Transverse colon (tissue), 4 donors: ENCODE data around the gene WASL.

ENCODE experiments used
- CTCF ChIP-seq, 5 experiments: fragments of 200-600 bp in 3 of 5; fragments of 450-650 bp in 2 of 5; sonication (generic) in 3 of 5; IDR thresholded peaks; 1 replicate in 2 of 5; 2 replicates in 3 of 5; pipeline ENCODE4 v1.5.1; 2016 to 2017; ENCODE audit warnings: antibody characterized with exemption in 5 of 5, inconsistent platforms in 3 of 5, mild to moderate bottlenecking in 2 of 5, moderate library complexity in 1 of 5
- EP300 ChIP-seq: sonication (generic); formaldehyde crosslinking; IDR thresholded peaks from one replicate; pipeline ENCODE4 v1.6.1; 2017; ENCODE audit warnings: antibody characterized with exemption, low read depth
- POLR2A ChIP-seq: fragments of 450-650 bp; IDR thresholded peaks from one replicate; pipeline ENCODE4 v1.6.1; 2016; ENCODE audit warnings: antibody characterized with exemption, mild to moderate bottlenecking, moderate library complexity
- POLR2AphosphoS5 ChIP-seq, 3 donors: sonication (generic); formaldehyde crosslinking; IDR thresholded peaks; one replicate each; pipeline ENCODE4 v1.6.1; 2016; ENCODE audit warnings: antibody characterized with exemption in 3 of 3

- TF ChIP-seq CTCF (IDR thresholded peaks at IDR 0.05) (no peak), POLR2AphosphoS5 (IDR thresholded peaks at IDR 0.05) (no peak), EP300 (no peak), POLR2A (no peak)
These were observed 35.5 kb upstream of the WASL start for GRCh38 chr7:123784263-123784662.
